HCEC 1CT (cell line): ENCODE results near the gene EGFR.

Experiments used
- DNase-seq: peaks from one replicate; pipeline ENCODE4 v3.0.0-alpha.2; 2017

EGFR gene

GRCh38 chr7:55258631-55259030 lies 239.8 kb downstream of the EGFR start:
- no peak for DNase-seq

- DNase-seq: no peak
These were observed 241.4 kb downstream of the EGFR start for GRCh38 chr7:55260171-55260570.

- DNase-seq: no peak
These were observed 242.0 kb downstream of the EGFR start for GRCh38 chr7:55260676-55261385.
